ENCODE measurements around the gene TRIM33.

GRCh38 chr1:114379987-114380386 is 131.0 kb downstream of the TRIM33 start:
- TF ChIP-seq, protein P1, sequence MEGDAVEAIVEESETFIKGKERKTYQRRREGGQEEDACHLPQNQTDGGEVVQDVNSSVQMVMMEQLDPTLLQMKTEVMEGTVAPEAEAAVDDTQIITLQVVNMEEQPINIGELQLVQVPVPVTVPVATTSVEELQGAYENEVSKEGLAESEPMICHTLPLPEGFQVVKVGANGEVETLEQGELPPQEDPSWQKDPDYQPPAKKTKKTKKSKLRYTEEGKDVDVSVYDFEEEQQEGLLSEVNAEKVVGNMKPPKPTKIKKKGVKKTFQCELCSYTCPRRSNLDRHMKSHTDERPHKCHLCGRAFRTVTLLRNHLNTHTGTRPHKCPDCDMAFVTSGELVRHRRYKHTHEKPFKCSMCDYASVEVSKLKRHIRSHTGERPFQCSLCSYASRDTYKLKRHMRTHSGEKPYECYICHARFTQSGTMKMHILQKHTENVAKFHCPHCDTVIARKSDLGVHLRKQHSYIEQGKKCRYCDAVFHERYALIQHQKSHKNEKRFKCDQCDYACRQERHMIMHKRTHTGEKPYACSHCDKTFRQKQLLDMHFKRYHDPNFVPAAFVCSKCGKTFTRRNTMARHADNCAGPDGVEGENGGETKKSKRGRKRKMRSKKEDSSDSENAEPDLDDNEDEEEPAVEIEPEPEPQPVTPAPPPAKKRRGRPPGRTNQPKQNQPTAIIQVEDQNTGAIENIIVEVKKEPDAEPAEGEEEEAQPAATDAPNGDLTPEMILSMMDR (optimal IDR thresholded peaks at IDR 0.05 in 1 of 3, IDR thresholded peaks at IDR 0.05 in 1 of 3, conservative IDR thresholded peaks at IDR 0.05 in 1 of 3; ENCODE audit: extremely low read depth in 1 of 3, insufficient read depth in 2 of 3, low read length in 3 of 3), result no peak
- TF ChIP-seq EZH2 (IDR thresholded peaks at IDR 0.05; ENCODE audit: low read length), result no peak
